ENCODE measurements around the gene ZNF592. TPM values are rescaled to one million over a fixed set of nuclear protein-coding genes. Genes with fewer than 3 reads are reported as not detected.

Gene ZNF592
- total and polyA plus RNA-seq, 9 of the 15 experiments (the other 6 are each of a cell fraction or from before 2014, with no cell fraction given): 0.88 to 23.8 (median 7.4) TPM

- TF ChIP-seq ZHX1 (conservative IDR thresholded peaks at IDR 0.05; ENCODE audit: low read length) (no peak), CTCF (IDR thresholded peaks at IDR 0.05 in 2 of 3, conservative IDR thresholded peaks at IDR 0.05 in 1 of 3; ENCODE audit: insufficient read depth in 2 of 3, low read depth in 1 of 3, low read length in 3 of 3) (no peak), TSHZ1 (CRISPR knock-in tag; IDR thresholded peaks at IDR 0.05) (no peak)
These were observed 81.0 kb downstream of the ZNF592 start (continued) for GRCh38 chr15:84829428-84829827.

Data from K562 (cell line).